HL-60 (cell line): ENCODE measurements around the gene XRN2.

Experiments
- DNase-seq, 2 experiments: peaks; one replicate each; pipeline ENCODE4 v3.0.0-alpha.2; 2010 to 2020; ENCODE audit warnings: low read depth in 1 of 2, low spot score in 1 of 2
- H3K27ac ChIP-seq: fragments of 250-450 bp; sonication (Bioruptor Pico); replicated peaks from 2 replicates; pipeline ENCODE4 v1.5.1; 2020; ENCODE audit warnings: mild to moderate bottlenecking, moderate library complexity
- H3K27me3 ChIP-seq: fragments of 250-450 bp; sonication (Bioruptor Pico); 2 replicates; pipeline ENCODE4 v1.5.1; 2021; ENCODE audit warnings: mild to moderate bottlenecking, moderate library complexity; ENCODE audit not compliant: insufficient read depth, poor library complexity, severe bottlenecking
- H3K4me3 ChIP-seq: replicated peaks from 2 replicates; pipeline ENCODE4 v1.5.1; 2011; ENCODE audit warnings: mild to moderate bottlenecking, control low read depth, low read length; ENCODE audit not compliant: insufficient read depth
- CTCF ChIP-seq: IDR thresholded peaks from one replicate; pipeline ENCODE4 v1.5.1; 2011; ENCODE audit warnings: low read length, control low read depth, inconsistent platforms; ENCODE audit not compliant: insufficient read depth
- GABPA ChIP-seq: IDR thresholded peaks from 2 replicates; pipeline ENCODE4 v1.6.1; 2012; ENCODE audit warnings: low read depth
- POLR2AphosphoS5 ChIP-seq: IDR thresholded peaks from 2 replicates; pipeline ENCODE4 v1.6.1; 2012; ENCODE audit warnings: low read depth
- SPI1 ChIP-seq: IDR thresholded peaks from 2 replicates; pipeline ENCODE4 v1.6.1; 2012; ENCODE audit warnings: low read depth, mild to moderate bottlenecking, borderline replicate concordance
- TF ChIP-seq, protein P1 (sequence below): IDR thresholded peaks from 2 replicates; pipeline ENCODE4 v1.6.1; 2012; ENCODE audit warnings: low read depth; ENCODE audit not compliant: insufficient replicate concordance

The XRN2 gene

GRCh38 chr20:21395051-21395665, 92.0 kb downstream of the XRN2 start:
- DNase-seq, result no peak
- no peak overlapping the region for H3K27ac ChIP-seq
- no peak for TF ChIP-seq CTCF
- no peak for TF ChIP-seq SPI1
- no peak for TF ChIP-seq GABPA
- no peak for TF ChIP-seq POLR2AphosphoS5
- TF ChIP-seq, protein P1, sequence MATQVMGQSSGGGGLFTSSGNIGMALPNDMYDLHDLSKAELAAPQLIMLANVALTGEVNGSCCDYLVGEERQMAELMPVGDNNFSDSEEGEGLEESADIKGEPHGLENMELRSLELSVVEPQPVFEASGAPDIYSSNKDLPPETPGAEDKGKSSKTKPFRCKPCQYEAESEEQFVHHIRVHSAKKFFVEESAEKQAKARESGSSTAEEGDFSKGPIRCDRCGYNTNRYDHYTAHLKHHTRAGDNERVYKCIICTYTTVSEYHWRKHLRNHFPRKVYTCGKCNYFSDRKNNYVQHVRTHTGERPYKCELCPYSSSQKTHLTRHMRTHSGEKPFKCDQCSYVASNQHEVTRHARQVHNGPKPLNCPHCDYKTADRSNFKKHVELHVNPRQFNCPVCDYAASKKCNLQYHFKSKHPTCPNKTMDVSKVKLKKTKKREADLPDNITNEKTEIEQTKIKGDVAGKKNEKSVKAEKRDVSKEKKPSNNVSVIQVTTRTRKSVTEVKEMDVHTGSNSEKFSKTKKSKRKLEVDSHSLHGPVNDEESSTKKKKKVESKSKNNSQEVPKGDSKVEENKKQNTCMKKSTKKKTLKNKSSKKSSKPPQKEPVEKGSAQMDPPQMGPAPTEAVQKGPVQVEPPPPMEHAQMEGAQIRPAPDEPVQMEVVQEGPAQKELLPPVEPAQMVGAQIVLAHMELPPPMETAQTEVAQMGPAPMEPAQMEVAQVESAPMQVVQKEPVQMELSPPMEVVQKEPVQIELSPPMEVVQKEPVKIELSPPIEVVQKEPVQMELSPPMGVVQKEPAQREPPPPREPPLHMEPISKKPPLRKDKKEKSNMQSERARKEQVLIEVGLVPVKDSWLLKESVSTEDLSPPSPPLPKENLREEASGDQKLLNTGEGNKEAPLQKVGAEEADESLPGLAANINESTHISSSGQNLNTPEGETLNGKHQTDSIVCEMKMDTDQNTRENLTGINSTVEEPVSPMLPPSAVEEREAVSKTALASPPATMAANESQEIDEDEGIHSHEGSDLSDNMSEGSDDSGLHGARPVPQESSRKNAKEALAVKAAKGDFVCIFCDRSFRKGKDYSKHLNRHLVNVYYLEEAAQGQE, result no peak
- H3K27me3 ChIP-seq, result peaks cover 62% of the 10 kb centered on the region
- no peak overlapping the region for H3K4me3 ChIP-seq

GRCh38 chr20:21395666-21396598, 92.8 kb downstream of the XRN2 start:
- DNase-seq, result no peak
- no peak for TF ChIP-seq POLR2AphosphoS5
- TF ChIP-seq GABPA, result no peak
- TF ChIP-seq, protein P1, result no peak
- TF ChIP-seq CTCF, result no peak
- no peak for TF ChIP-seq SPI1
- Histone ChIP-seq H3K27me3 (peaks cover 66% of the 10 kb centered on the region), H3K4me3 (no peak overlapping the region), H3K27ac (no peak overlapping the region)

DNA sequence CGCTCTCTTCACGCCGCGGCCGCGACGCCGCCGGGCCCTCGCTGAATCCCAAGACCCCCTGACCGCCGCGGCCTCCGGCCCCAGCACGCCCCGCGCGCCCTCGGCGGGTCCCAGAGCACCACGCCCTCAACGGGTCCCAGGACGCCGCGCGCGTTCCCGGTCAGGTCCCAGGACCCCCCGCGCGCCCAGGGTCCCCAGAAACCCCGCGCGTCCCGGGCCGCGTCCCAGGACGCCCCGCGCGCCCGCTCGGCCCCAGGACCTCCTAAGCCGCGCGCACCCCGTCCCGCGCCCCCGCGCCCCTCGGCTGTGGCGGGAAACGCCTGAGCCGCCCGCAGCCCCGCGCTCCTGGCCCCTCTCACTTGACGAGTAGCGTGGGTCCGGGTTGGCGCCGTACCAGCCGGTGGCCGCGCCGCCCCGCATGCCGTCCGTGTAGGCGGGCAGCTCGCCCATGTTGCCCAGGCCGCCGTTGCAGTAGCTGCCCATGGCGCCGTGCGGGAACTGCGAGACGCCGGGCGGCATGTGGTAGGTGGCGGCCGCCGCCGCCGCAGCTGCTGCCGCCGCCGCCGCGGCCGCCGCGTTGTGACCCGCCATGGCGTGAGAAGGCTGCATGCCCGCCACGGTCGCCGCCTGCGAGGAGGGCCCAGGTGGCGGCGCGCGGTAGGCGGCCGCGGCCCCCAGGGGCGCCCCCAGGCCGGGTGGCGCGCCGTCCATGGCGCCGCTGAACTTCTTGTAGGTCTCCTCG, 93.6 kb downstream of the XRN2 start:
- peak in 1 of 2 experiments; percentile 3 for DNase-seq
- no peak overlapping the region for H3K27ac ChIP-seq
- TF ChIP-seq SPI1 (no peak), CTCF (no peak), GABPA (no peak)
- TF ChIP-seq, protein P1, result no peak
- no peak overlapping the region; the same call in 1 of the 2 replicates for H3K4me3 ChIP-seq
- peaks cover 70% of the 10 kb centered on the region for H3K27me3 ChIP-seq
